ENCODE measurements around the gene ZFHX3. TPM values are rescaled to one million over a fixed set of nuclear protein-coding genes. Genes with fewer than 3 reads are reported as not detected.

ZFHX3 gene
- total and polyA plus RNA-seq, 4 donors = 1.5 to 5.9 (median 3.0) TPM

GRCh38 chr16:72859581-72859980, 188.3 kb downstream of the ZFHX3 start:
- Histone ChIP-seq H3K4me3 (ENCODE audit: low read depth in 1 of 3, low read length in 3 of 3) (no peak overlapping the region), H3K27me3 (ENCODE audit: control insufficient read depth in 4 of 4, insufficient read depth in 4 of 4, low read length in 3 of 4) (no peaks in the 10 kb centered on the region), H3K27ac (ENCODE audit: low read depth in 1 of 2, low read length in 2 of 2) (no peak overlapping the region), H3K36me3 (ENCODE audit: control insufficient read depth in 4 of 4, insufficient read depth in 3 of 4, low read depth in 1 of 4, low read length in 3 of 4) (no peaks in the 10 kb centered on the region), H3K9me3 (ENCODE audit: control insufficient read depth in 4 of 4, low read length in 3 of 4) (no peaks in the 10 kb centered on the region), H3K4me1 (ENCODE audit: control insufficient read depth in 4 of 4, insufficient read depth in 4 of 4, low read length in 3 of 4) (no peaks in the 10 kb centered on the region), H3K9ac (ENCODE audit: low read depth in 1 of 2, low read length in 2 of 2) (no peak overlapping the region)
- TF ChIP-seq ATF3 (IDR thresholded peaks at IDR 0.05) (no peak), HNF4G (IDR thresholded peaks at IDR 0.05) (no peak), FOXA2 (IDR thresholded peaks at IDR 0.05) (no peak), SP1 (IDR thresholded peaks at IDR 0.05) (no peak), EGR1 (IDR thresholded peaks at IDR 0.05; ENCODE audit: low read depth in 2 of 2) (no peak), REST (IDR thresholded peaks at IDR 0.05) (no peak), HNF4A (conservative IDR thresholded peaks at IDR 0.05) (no peak), ZBTB33 (IDR thresholded peaks at IDR 0.05) (no peak), RXRA (IDR thresholded peaks at IDR 0.05) (no peak), NR2F2 (IDR thresholded peaks at IDR 0.05) (no peak), FOXA1 (IDR thresholded peaks at IDR 0.05) (no peak)
- DNase-seq (ENCODE audit: low spot score) = no peak
- WGBS = 96% methylated on average over 6 of the region's 6 CpGs

GRCh38 chr16:72858665-72859493, 189.0 kb downstream of the ZFHX3 start:
- Histone ChIP-seq H3K36me3 (ENCODE audit: control insufficient read depth in 4 of 4, insufficient read depth in 3 of 4, low read depth in 1 of 4, low read length in 3 of 4) (no peaks in the 10 kb centered on the region), H3K9me3 (ENCODE audit: control insufficient read depth in 4 of 4, low read length in 3 of 4) (no peaks in the 10 kb centered on the region), H3K9ac (ENCODE audit: low read depth in 1 of 2, low read length in 2 of 2) (no peak overlapping the region), H3K27ac (ENCODE audit: low read depth in 1 of 2, low read length in 2 of 2) (peak overlapping the region in 1 of 2 donors; percentile 55), H3K4me3 (ENCODE audit: low read depth in 1 of 3, low read length in 3 of 3) (no peak overlapping the region), H3K4me1 (ENCODE audit: control insufficient read depth in 4 of 4, insufficient read depth in 4 of 4, low read length in 3 of 4) (no peaks in the 10 kb centered on the region), H3K27me3 (ENCODE audit: control insufficient read depth in 4 of 4, insufficient read depth in 4 of 4, low read length in 3 of 4) (no peaks in the 10 kb centered on the region)
- no peak for DNase-seq (ENCODE audit: low spot score)
- WGBS = 85% methylated on average over 21 of the region's 21 CpGs
- no peak for TF ChIP-seq MAX (IDR thresholded peaks at IDR 0.05)
- no peak for TF ChIP-seq NR2F2 (IDR thresholded peaks at IDR 0.05)
- TF ChIP-seq YY1 (IDR thresholded peaks at IDR 0.05) = no peak

Measured in liver (tissue), 9 donors.